BE2C (cell line): ENCODE measurements around the gene MYDGF.

Experiments used
- DNase-seq: peaks from one replicate; pipeline ENCODE4 v3.0.0-alpha.2; 2020
- H3K27me3 ChIP-seq: fragments of 250-450 bp; sonication (Bioruptor Pico); 2 replicates; pipeline ENCODE4 v1.5.1; 2020; ENCODE audit warnings: mild to moderate bottlenecking
- H3K36me3 ChIP-seq: fragments of 250-450 bp; sonication (Bioruptor Pico); 2 replicates; pipeline ENCODE4 v1.5.1; 2020; ENCODE audit warnings: mild to moderate bottlenecking
- H3K4me1 ChIP-seq: fragments of 250-450 bp; sonication (Bioruptor Pico); 2 replicates; pipeline ENCODE4 v1.5.1; 2020
- H3K4me3 ChIP-seq: 2 replicates; pipeline ENCODE4 v1.5.1; 2011; ENCODE audit warnings: low read depth, low read length
- H3K9me3 ChIP-seq: fragments of 250-450 bp; sonication (Bioruptor Pico); 2 replicates; pipeline ENCODE4 v1.5.1; 2020
- TF ChIP-seq, protein P1 (sequence below): IDR thresholded peaks from 2 replicates; pipeline ENCODE4 v1.5.1; 2012; ENCODE audit warnings: mild to moderate bottlenecking, low read depth, low read length

Gene MYDGF

DNA sequence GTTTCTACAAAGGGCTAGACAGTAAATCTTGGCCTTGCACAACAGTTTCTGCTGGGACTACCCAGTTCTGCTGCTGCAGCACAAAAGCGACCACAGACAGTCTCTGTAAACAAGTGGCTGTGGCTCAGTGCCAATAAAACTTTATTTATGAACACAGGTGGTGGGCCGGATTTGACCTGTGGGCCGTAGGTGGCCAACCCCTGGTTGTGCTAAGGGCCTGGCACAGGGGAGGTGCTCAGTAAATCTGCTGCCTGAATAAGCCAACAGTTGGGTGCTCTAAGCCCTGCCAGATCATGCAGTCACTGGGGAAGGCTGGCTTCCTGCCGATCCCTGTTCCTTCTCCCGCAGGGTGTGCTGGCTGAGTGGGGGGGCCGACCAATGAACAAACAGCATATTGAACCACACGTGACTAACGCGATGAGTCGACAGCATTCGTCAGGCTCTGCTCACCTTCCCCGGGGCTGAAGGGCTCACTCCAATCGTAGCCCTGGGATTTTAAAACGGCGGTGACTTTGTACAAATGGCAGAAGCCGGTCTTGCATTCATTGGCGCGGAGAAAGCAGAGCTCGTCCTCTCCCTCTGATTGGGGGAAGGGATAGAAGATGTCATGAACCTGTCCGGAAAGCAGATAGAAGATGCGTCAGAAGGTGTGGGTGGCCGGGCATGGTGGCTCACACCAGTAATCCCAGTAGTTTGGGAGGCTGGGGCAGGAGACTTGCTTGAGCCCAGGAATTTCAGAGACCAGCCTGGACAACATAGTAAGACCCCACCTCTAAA is 24.3 kb upstream of the MYDGF start:
- TF ChIP-seq, protein P1, sequence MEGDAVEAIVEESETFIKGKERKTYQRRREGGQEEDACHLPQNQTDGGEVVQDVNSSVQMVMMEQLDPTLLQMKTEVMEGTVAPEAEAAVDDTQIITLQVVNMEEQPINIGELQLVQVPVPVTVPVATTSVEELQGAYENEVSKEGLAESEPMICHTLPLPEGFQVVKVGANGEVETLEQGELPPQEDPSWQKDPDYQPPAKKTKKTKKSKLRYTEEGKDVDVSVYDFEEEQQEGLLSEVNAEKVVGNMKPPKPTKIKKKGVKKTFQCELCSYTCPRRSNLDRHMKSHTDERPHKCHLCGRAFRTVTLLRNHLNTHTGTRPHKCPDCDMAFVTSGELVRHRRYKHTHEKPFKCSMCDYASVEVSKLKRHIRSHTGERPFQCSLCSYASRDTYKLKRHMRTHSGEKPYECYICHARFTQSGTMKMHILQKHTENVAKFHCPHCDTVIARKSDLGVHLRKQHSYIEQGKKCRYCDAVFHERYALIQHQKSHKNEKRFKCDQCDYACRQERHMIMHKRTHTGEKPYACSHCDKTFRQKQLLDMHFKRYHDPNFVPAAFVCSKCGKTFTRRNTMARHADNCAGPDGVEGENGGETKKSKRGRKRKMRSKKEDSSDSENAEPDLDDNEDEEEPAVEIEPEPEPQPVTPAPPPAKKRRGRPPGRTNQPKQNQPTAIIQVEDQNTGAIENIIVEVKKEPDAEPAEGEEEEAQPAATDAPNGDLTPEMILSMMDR, result no peak
- Histone ChIP-seq H3K36me3 (peaks cover 74% of the 10 kb centered on the region), H3K9me3 (no peaks in the 10 kb centered on the region), H3K27me3 (no peaks in the 10 kb centered on the region), H3K4me1 (no peaks in the 10 kb centered on the region), H3K4me3 (no peak overlapping the region)
- peak; percentile 44 for DNase-seq

DNA sequence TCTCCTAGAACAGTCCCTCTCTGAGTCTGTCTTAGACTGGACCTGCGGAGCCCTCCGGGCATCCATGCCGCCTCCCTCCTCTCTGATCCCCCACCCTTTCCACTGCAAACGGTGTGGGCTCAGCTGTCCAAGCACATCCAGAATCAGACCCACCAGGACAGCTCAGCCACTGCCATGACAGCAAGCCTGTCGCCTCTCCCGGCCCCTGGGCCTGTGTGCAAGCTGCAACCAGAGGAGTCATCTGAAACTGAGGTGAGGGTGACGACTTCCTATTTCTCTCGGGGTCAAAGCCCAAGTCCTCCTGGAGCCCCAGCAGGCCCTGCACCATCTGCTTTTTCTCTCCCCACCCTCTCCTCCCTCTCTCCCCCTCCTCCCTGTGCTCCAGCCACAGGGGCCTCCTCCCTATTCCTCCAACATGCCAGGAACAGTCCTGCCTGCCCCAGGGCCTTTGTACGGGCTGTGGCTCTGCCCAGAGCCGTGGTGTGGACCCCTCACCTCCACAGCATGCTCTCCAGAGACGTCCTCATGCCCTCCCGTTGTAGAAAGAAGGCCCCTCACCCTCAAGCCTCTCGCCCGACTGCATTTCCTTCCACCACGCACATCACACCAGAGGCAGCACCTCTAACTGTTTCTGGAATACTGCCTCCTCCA is 23.5 kb upstream of the MYDGF start:
- Histone ChIP-seq H3K27me3 (no peaks in the 10 kb centered on the region), H3K9me3 (no peaks in the 10 kb centered on the region), H3K4me1 (no peaks in the 10 kb centered on the region), H3K36me3 (peaks cover 73% of the 10 kb centered on the region), H3K4me3 (no peak overlapping the region)
- TF ChIP-seq, protein P1, result no peak
- DNase-seq, result no peak

DNA sequence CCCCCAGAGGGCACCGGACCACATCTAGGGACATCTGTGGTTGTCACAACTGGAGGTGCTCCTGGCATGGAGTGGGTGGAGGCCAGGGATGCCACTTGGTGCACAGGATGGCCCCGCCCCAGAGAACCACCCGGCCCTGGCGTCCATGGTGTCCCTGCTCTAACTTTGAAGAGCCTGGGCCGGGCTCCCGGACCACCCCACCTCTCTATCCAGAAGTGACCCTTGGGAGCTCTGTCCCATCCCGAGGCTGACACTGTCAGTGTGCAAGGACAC is 22.9 kb upstream of the MYDGF start:
- Histone ChIP-seq H3K4me1 (no peaks in the 10 kb centered on the region), H3K9me3 (no peaks in the 10 kb centered on the region), H3K36me3 (peaks cover 72% of the 10 kb centered on the region), H3K4me3 (no peak overlapping the region), H3K27me3 (no peaks in the 10 kb centered on the region)
- TF ChIP-seq, protein P1, result no peak
- DNase-seq, result no peak

DNA sequence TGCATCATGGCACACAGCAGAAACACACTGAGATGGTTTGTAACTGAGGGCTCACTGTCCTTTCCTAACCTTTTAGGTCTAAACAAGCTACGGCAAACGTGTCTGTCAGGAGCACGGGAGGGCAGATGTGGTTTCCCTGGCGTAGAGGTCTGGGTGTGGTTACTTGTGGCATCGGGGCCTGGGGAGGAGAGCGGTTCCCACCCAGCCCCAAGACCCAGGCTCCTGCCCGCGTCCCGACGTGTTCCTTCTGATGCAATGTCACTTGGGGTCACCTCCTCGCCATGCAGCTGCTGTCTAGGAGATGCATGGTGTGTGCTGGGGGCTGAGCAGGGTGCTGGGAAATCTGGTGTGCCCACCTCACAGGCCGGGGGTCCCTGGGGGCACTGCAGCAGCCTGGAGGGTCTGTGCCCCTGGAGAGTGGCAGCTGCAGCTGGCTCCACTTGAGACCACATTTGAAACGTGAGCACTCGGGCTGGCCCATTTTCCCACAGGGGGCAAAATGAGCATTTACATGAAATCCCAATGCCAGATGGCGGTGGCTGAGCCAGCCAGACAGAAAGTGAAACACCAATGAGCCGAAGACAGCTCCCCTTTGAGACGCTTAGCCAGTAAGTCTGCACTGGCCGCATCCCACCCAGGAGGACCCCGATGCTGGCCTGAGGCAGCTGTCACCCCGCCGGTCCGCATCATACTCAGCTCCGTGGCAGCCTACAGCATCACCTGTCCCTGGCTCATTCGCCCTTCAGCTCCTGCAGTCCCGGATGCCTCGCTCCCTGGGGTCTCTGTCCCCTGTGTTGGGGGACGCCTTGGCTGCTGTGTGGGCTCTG is 22.3 kb upstream of the MYDGF start:
- Histone ChIP-seq H3K9me3 (no peaks in the 10 kb centered on the region), H3K4me3 (no peak overlapping the region), H3K36me3 (peaks cover 68% of the 10 kb centered on the region), H3K27me3 (no peaks in the 10 kb centered on the region), H3K4me1 (no peaks in the 10 kb centered on the region)
- DNase-seq, result no peak
- TF ChIP-seq, protein P1, result no peak

DNA sequence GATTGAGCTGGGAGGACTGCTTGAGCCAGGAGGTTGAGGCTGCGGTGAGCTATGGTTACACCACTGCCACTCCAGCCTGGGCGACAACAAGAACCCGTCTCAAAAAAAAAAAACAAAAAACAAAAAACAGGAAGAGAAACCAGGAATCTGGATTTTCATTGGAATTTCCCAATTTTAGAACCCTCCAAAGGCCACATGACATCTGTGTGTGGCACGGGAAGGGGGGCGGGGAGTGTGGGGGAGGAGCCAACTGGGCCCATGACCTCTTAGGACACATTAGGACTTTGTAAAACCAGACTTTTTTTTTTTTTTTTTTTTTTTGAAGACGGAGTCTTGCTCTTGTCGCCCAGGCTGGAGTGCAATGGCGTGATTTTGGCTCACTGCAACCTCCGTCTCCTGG is 21.2 kb upstream of the MYDGF start:
- no peaks in the 10 kb centered on the region for H3K4me1 ChIP-seq
- H3K36me3 ChIP-seq, result peaks cover 63% of the 10 kb centered on the region
- TF ChIP-seq, protein P1, result no peak
- H3K27me3 ChIP-seq, result no peaks in the 10 kb centered on the region
- H3K4me3 ChIP-seq, result no peak overlapping the region
- no peak for DNase-seq
- H3K9me3 ChIP-seq, result no peaks in the 10 kb centered on the region
